Fibroblast of gingiva (primary cell): ENCODE results near the gene RHEB.

ENCODE experiments used
- DNase-seq: peaks from one replicate; pipeline ENCODE4 v3.0.0-alpha.2; 2011; ENCODE audit warnings: low read depth

Gene RHEB

DNA sequence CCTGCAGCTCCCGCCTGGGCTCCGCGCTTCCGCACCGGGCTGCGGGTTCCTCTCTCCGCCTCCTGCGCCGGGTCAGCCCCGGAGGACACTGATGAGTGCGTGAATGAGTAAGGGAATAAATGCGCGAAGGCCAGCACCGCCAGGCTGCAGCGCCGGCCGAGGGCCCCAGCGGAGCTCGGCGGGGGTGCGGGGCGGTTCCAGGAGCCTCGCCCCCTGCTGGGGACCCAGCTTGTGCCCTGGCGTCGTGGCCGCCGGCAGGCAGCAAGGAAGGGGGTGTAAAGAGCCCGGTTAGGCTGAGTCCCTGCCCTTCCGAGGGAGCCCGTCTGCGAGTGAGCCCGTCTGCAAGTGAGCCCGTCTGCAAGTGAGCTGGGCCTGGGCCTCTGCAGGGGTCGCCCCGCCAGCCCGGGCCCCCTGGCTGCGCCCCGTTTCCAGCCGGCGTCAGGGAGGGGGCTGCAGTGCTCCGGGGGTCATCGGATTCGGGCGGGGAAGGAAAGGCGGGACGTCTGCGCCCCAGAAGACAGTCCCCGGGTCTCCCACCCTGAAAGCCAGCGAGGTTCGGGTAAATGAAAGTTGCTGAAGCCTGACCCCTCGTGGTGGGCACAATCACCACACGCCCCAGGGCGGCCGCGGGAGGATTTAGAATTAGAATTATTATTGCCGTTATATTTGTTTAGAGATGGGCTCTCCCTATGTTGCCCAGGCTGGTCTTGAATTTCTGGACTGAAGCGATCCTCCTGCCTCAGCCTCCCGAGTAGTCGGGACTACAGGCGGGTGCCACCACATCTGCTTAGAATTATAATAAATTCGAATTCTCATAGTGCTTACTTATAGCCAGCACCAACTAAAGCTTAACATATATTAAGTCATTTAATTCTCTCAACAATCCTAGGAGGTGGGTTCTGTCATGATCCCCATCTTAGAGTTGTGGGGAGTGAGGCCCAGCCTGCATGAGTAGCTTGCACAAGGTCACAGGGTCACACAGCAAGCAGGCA, 71.1 kb downstream of the RHEB start:
- peak; percentile 49 for DNase-seq

DNA sequence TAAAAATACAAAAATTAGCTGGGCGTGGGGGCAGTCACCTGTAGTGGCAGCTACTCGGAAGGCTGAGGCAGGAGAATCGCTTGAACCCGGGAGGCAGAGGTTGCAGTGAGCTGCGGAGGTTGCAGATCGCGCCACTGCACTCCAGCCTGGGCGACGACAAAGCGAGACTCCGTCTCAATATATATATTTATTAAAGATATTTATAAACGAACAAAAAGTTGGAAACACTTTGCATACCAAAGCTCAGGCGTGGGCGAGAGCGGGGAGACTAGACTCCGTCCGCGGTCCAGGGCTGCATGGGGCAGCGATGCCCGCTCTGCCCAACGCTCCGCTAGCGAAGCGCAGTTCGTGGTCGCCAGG, 71.8 kb downstream of the RHEB start:
- DNase-seq: no peak

GRCh38 chr7:151447312-151447711, 72.4 kb downstream of the RHEB start:
- no peak for DNase-seq

DNA sequence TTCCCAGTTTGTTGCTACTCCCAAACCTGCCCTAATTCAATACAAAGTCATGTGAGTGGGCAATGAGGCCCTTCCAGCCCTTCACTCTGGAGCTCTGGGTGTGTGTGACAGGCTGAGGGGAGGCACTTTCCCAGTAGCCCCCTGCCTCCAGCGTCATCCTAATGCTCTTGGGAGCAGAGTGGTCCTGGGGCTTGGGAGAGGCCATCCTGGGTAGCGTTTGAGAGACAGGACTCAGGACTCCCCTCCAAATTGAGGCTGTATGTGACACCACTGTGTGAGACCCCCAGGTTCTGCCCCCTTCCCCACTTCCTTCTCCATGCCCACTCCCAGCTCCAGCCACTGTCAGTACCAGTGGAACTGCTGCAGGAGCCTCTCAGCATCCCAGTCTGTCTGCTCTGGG, 73.3 kb downstream of the RHEB start:
- no peak for DNase-seq

GRCh38 chr7:151444632-151445031, 75.1 kb downstream of the RHEB start:
- no peak for DNase-seq

GRCh38 chr7:151442776-151443496, 76.8 kb downstream of the RHEB start:
- DNase-seq: no peak

DNA sequence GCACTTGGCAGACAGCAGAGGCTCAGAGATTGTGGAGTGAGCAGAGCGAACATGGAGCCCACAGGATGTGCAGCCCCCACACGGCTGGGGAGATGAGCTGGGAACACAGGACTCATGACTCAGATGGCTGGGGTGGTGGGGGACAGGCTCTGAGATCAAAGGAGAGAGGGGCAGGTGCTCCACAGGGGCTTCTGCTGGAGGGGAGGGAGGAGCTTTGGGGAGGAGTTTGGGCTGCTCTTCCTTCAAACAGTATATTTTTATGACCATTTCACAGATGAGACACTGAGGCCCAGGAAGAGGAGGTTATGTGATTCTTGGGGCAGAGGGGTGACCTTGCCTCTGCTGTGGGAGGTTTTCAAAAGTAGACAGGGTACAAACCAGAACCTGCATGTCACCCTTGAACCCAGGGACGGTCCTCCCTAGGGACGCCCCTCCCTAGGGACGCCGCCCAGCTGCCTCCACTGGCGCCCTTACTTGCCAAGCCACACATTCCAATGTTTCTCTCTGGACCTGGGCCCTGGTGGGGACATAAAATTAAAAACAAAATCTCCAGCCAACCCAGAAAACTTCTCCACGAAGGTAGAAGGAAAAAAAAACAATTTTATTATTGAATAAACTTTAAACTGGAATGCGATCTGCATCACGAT, 78.8 kb downstream of the RHEB start:
- no peak for DNase-seq

- no peak for DNase-seq
Measured at GRCh38 chr7:151439855-151440798, 79.6 kb downstream of the RHEB start, which contains the start of gene CRYGN. Gene CRYGN (minus strand): TSS chr7:151440141. CDS start chr7:151439917, 224 bp downstream.

- DNase-seq: no peak
Measured at GRCh38 chr7:151438864-151439601, 80.7 kb downstream of the RHEB start.

GRCh38 chr7:151437866-151438516, 81.7 kb downstream of the RHEB start:
- no peak for DNase-seq

DNA sequence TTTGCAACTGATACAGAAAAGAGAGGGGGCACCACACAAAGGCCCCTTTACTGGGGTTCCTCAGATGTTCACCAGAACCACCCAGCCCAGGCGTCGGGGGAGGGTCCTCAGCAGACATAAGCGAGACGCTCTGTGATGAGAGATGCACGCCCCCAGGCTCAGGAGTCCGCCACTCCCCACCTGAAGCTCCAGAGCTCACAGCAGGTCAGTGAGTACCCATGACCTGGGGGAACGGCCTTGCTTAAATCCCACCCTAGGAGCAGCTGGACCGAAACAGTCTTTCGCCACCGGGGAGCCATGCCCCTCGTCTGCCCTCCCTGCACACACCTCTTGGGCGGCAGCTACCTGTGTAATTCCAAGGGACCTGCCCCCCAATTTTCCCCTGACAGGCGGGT, 82.5 kb downstream of the RHEB start:
- DNase-seq: no peak

- peak; percentile 42 for DNase-seq
Measured at GRCh38 chr7:151436446-151437158, 83.1 kb downstream of the RHEB start.

DNA sequence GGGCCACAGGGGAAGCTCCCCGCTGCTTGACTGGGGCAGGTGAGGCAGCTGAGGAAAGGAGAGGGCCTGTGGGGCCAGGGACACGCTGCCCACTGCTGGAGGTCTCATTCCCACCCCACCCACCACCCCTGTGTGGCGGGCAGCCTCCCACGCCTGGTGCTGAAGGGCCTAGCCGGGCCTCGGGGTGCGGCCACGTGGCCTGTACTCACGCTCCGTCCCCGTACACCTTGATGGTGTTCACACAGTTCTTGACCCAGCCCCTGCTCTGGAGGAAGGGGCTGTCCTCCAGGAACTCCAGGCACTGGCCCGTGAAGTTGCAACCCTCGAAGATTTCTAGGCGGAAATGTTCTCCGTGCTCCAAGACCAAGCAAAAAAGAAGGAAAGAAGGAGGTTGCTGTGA, 83.7 kb downstream of the RHEB start:
- no peak for DNase-seq

- DNase-seq: no peak
Measured at GRCh38 chr7:151435103-151435916, 84.4 kb downstream of the RHEB start.

GRCh38 chr7:151434549-151434948, 85.1 kb downstream of the RHEB start:
- no peak for DNase-seq

DNA sequence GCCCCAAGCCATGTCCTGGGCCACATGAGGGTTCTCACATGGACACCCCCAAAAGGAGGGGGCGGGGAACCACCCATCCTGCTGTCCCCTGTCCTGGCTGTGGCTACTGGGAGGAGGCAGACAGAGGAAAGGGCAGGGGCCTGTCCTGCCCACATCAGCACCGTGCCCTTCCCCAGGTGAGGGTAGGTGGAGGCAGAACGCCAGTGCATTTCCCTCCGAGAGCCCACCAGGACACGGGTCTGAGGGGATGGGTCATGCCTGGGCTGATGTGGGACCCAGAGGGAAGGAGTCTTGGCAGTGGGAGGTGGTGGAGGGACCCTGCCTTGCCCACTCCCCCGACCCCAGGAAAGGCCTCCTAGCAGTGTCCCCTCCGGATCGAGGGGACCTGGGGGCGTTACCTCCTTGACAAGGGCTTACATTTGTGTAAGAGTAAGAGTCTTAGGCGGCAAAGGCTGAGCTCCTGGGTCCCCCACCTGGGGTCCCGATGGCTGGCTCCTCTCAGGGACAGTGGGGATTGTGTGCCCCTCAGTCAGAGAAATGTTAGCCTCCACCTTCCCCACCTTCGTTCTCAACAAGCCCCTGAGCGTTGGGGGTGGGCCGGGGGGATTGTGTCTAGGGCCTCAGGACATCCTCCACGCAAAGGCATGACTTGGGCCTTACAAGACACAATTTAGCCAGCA, 85.8 kb downstream of the RHEB start:
- no peak for DNase-seq

DNA sequence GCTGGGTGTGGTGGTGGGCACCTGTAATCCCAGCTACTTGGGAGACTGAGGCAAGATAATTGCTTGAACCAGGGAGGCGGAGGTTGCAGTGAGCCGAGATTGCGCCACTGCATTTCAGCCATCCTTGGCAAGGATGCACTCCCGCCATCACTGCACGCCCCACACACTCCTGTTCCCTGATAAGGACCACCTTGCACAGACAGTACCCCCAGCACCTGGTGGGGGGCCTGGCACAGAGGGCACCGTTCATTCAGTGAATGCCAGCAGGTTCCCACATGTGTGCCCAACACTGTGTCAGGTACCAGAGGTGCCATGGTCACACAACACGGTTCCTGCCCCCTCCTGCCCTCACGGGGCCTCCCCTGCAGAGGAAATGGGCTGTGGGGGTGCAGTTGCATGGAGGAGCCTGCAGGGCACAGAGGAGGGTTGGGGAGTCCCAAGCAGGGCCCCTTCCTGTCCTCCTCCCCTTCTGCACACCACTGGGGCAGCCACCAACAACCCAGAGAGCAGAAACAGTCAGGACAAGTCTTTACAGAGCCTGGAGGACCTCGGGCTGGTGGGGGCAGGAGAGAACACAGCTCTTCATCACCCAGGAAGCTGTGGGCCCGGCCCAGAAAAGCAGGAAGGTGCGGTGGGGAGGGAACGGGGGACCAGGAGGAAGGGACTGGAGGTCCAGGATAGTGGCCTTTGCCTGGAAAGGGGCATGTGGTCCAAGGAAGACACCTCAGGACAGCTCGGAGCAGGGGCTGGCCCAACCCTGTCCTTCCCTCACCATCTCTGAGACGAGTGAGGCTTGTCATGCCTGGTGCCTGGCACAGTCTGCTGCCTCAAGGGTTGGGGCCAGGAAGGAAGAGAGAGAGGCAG, 86.8 kb downstream of the RHEB start:
- no peak for DNase-seq
